NCI-H2081 treated with DMSO at 0.1 percent for 48 hours (cell line): Measurements from ENCODE around the gene MARCHF2.

Experiments
- DNase-seq: peaks from one replicate; lab custom pipeline; 2025; lab: John Stamatoyannopoulos, UW

The MARCHF2 gene

DNA sequence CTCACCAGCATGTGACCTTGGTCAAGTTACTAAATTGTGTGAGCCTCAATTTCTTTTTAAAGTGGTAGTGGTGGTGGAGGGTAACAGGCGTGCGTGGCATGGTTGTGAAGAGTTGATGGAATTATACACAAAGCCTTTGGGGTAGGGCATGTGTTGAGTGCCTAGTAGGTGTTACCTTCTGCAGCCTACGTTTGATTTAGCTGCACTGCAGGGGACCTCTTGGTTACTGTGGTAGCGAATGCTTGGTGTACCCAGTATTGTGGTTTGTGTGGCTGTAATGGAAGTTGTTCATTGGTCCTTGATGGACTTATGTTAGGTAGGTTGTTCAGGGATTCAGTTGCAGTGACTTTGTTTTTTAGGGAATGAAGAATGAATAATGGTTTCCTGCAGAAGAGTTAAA, 64.8 kb downstream of the MARCHF2 start:
- DNase-seq = no peak

DNA sequence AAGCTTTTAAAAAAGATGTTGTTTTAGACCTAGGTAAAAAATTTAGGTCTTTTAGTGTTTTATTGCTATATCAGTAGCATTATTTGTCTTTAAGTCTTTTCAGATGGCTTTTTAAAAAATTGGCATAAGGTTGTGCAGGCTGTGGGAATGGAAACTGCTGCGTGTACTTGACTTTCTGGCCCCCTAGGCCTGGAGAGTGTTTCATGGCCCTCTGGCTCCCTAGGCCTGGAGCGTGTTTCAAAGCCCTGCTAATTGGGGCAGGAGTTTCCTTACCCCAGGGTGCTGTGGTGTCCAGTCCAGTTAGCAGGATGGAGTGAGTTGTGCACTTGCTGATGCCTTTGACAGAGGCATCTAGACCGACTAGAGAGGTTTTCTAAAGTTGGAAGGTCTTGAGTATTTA, 65.5 kb downstream of the MARCHF2 start:
- no peak for DNase-seq

DNA sequence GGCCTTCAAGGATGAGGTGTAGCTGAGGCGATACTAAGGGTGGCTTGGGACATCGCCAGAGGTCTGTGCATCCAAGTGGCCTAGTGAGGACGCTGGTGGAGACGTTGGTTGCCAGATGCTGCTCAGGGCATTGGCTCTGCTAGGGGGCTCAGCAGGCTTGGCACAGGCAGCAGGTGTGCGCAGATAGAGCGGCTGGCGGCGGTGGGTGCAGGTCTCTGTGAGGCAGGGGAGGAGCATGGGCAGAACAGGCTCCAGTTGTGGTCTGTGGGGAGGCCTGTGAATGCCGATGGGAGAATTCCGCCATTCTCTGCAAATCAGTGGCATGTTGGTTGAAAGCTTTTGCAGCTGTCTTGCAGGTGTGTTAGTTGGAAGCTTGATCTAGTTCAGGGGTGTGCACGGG, 68.1 kb downstream of the MARCHF2 start:
- DNase-seq = no peak

DNA sequence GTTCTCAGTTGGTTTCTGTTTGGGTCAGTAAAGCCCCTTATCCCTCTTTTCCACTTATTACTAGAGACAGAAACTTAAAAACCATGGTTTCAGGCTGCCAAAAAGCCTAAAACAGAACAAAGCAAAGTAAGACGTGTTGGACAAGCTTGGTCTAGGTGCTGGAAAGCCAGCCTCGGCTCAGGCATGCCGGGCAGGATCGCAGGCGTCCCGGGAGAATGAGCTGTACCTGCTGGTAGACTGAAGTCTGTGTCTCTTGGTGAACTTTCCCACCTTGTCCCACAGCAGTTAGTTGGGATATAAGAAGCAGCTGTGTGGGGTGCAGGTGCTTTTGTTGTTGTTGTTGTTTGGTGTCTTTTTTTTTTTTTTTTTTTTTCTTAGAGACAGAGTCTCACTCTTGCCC, 68.5 kb downstream of the MARCHF2 start:
- no peak for DNase-seq

- no peak for DNase-seq
These were observed 69.6 kb downstream of the MARCHF2 start for GRCh38 chr19:8482696-8483095.

GRCh38 chr19:8483165-8483564, 70.1 kb downstream of the MARCHF2 start:
- DNase-seq = no peak

DNA sequence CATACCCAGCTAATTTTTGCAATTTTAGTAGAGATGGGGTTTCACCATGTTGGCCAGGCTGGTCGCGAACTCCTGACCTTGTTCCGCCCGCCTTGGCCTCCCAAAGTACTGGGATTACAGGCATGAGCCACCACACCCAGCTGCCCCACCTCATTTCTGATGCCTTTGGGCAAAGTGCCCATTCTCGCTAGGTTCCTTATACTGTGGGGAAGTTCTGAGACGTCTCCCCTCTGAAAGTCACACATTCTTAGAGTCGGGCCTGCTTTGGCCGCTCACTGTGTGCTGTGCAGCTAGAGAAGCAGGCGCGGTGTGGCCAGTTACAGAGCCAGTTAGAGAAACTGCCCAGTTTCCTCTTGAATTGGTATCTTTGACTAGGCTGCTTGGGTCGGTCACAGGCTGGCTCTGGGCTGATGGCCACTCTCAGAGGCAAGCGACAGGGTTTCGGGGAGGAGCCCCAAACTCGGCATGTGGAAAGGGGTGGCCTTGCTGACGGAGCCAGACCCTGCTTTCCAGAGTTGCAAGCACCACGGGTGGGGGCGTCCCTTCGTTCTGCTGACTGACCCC, 71.3 kb downstream of the MARCHF2 start:
- no peak for DNase-seq

DNA sequence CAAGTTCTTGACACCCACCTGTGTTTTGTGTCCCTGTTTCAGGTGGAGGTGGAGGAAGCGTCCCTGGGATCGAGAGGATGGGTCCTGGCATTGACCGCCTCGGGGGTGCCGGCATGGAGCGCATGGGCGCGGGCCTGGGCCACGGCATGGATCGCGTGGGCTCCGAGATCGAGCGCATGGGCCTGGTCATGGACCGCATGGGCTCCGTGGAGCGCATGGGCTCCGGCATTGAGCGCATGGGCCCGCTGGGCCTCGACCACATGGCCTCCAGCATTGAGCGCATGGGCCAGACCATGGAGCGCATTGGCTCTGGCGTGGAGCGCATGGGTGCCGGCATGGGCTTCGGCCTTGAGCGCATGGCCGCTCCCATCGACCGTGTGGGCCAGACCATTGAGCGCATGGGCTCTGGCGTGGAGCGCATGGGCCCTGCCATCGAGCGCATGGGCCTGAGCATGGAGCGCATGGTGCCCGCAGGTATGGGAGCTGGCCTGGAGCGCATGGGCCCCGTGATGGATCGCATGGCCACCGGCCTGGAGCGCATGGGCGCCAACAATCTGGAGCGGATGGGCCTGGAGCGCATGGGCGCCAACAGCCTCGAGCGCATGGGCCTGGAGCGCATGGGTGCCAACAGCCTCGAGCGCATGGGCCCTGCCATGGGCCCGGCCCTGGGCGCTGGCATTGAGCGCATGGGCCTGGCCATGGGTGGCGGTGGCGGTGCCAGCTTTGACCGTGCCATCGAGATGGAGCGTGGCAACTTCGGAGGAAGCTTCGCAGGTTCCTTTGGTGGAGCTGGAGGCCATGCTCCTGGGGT, 72.7 kb downstream of the MARCHF2 start:
- no peak for DNase-seq

GRCh38 chr19:8486661-8487136, 73.6 kb downstream of the MARCHF2 start:
- DNase-seq = no peak

DNA sequence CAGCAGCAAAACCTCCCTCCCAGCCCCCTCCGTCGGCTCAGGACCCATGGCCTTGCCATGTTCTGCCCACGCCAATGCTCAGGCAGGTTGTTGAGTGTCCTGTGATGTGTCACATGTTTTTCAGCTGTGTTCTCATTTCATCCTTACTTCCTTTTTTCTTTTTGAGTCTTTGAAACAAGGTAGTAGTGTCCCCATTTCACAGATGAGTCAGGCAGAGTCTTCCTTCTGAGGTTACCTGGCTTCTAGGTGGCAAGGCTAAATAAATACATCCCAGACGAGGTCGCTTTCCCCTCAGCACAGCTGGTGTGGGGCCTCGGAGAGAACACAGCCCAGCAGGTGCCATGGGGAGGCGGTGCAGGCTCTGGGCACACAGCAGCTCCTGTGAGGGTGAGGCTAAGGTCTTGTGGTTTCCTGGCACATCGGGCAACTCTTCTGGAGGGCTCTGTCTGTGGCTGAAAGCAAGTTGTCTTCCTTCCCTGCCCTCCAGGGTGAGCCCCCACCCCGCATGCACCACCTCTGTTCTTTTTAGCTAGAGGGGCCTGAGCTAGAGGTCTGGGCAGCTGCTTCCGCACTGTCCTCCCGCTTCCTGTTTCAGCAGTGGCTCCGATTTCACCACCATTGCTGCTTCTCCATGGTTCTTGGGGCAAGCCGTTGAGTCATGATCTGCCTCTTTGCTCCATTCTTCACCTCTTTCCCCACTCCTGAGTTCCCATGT, 74.2 kb downstream of the MARCHF2 start:
- DNase-seq = no peak

DNA sequence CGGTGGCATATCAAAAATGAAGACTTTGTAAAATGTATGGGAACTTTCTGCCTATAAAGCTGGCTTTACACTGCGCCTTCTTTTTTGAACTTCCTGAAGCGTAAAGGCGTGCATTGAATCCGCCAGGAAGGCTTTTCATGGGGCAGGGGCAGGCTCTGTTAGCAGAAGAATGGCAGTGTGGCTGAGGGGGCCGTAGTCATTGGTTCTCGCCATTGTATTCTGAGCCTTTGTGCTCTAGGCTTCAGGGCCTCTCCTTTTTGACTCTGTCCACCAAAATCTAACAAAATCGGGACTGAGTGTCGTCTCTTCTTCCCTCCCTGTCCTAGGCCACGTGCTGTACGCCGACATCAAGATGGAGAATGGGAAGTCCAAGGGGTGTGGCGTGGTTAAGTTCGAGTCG, 75.3 kb downstream of the MARCHF2 start:
- DNase-seq = no peak
